GM19351 (cell line): ENCODE data around the gene CBFA2T2.
"Not testable (repeated sequence)": the region's sequence is repeated elsewhere in the genome, so short reads cannot be mapped to it uniquely, and the experiment has no call there.

Source experiments
- ATAC-seq: cut with Tn5 transposase; IDR thresholded peaks from one replicate; pipeline ENCODE4 v1.9.1; 2021; ENCODE audit warnings: mild to moderate bottlenecking, moderate library complexity; ENCODE audit not compliant: unreplicated experiment

CBFA2T2 gene

GRCh38 chr20:33568868-33569801, 79.2 kb downstream of the CBFA2T2 start:
- no peak for ATAC-seq

- no peak for ATAC-seq
These were observed 80.0 kb downstream of the CBFA2T2 start for GRCh38 chr20:33569802-33570391.

- no peak for ATAC-seq
These were observed 80.8 kb downstream of the CBFA2T2 start for GRCh38 chr20:33570743-33571142.

GRCh38 chr20:33573268-33573667, 83.4 kb downstream of the CBFA2T2 start:
- ATAC-seq = not testable (repeated sequence)

GRCh38 chr20:33575282-33575681, 85.4 kb downstream of the CBFA2T2 start:
- no peak for ATAC-seq

- no peak for ATAC-seq
These were observed 86.7 kb downstream of the CBFA2T2 start for GRCh38 chr20:33576432-33577125.

- ATAC-seq = no peak
These were observed 88.6 kb downstream of the CBFA2T2 start for GRCh38 chr20:33578510-33578909.

GRCh38 chr20:33583143-33583542, 93.2 kb downstream of the CBFA2T2 start:
- ATAC-seq = no peak

GRCh38 chr20:33584976-33585375, 95.1 kb downstream of the CBFA2T2 start:
- ATAC-seq = no peak

- no peak for ATAC-seq
These were observed 95.5 kb downstream of the CBFA2T2 start for GRCh38 chr20:33585413-33585812.

- ATAC-seq = no peak
These were observed 99.2 kb downstream of the CBFA2T2 start for GRCh38 chr20:33589059-33589458.

GRCh38 chr20:33591901-33592300, 102.0 kb downstream of the CBFA2T2 start:
- ATAC-seq = not testable (repeated sequence)

GRCh38 chr20:33594743-33595142, 104.8 kb downstream of the CBFA2T2 start:
- no peak for ATAC-seq

- no peak for ATAC-seq
These were observed 110.5 kb downstream of the CBFA2T2 start for GRCh38 chr20:33600414-33600813.

- no peak for ATAC-seq
These were observed 111.1 kb downstream of the CBFA2T2 start for GRCh38 chr20:33600981-33601380.

GRCh38 chr20:33601861-33602260, 112.0 kb downstream of the CBFA2T2 start:
- no peak for ATAC-seq

GRCh38 chr20:33602826-33603590, 113.1 kb downstream of the CBFA2T2 start:
- no peak for ATAC-seq

GRCh38 chr20:33604084-33604990, 114.4 kb downstream of the CBFA2T2 start:
- ATAC-seq = no peak

- no peak for ATAC-seq
These were observed 115.1 kb downstream of the CBFA2T2 start for GRCh38 chr20:33604991-33605370.
